NCI-H446 treated with DMSO at 0.1 percent for 48 hours (cell line): Measurements from ENCODE around the gene ENTPD7.
"Not testable (repeated sequence)": the region's sequence is repeated elsewhere in the genome, so short reads cannot be mapped to it uniquely, and the experiment has no call there.

Experiments used
- DNase-seq: peaks from one replicate; lab custom pipeline; 2025; lab: John Stamatoyannopoulos, UW

The ENTPD7 gene

GRCh38 chr10:99693933-99694583 is 34.7 kb downstream of the ENTPD7 start:
- DNase-seq, result no peak

- DNase-seq, result no peak
Observed at GRCh38 chr10:99695761-99696160, 36.5 kb downstream of the ENTPD7 start.

GRCh38 chr10:99698504-99699080 is 39.3 kb downstream of the ENTPD7 start:
- no peak for DNase-seq

- no peak for DNase-seq
Observed at GRCh38 chr10:99700649-99701048, 41.3 kb downstream of the ENTPD7 start.

GRCh38 chr10:99708428-99709012 is 49.2 kb downstream of the ENTPD7 start:
- no peak for DNase-seq

GRCh38 chr10:99709480-99710229 is 50.3 kb downstream of the ENTPD7 start:
- DNase-seq, result no peak

- no peak for DNase-seq
Observed at GRCh38 chr10:99711129-99711719, 51.9 kb downstream of the ENTPD7 start.

- DNase-seq, result no peak
Observed at GRCh38 chr10:99714446-99714845, 55.1 kb downstream of the ENTPD7 start.

GRCh38 chr10:99720387-99720786 is 61.1 kb downstream of the ENTPD7 start:
- no peak for DNase-seq

- DNase-seq, result no peak
Observed at GRCh38 chr10:99730026-99730425, 70.7 kb downstream of the ENTPD7 start.

- DNase-seq, result no peak
Observed at GRCh38 chr10:99731306-99732032, 72.2 kb downstream of the ENTPD7 start.

GRCh38 chr10:99732033-99732842 is 72.9 kb downstream of the ENTPD7 start, which contains the start of the genes COX15 and CUTC:
COX15 (minus strand) TSS chr10:99732127; CDS start chr10:99732049, 78 bp downstream.
CUTC (plus strand) TSS chr10:99732234; CDS start chr10:99732349, 115 bp downstream.
- peak; percentile 69 for DNase-seq

- DNase-seq, result no peak
Observed at GRCh38 chr10:99733366-99733765, 74.1 kb downstream of the ENTPD7 start.

GRCh38 chr10:99734111-99734510 is 74.8 kb downstream of the ENTPD7 start:
- not testable (repeated sequence) for DNase-seq

GRCh38 chr10:99740260-99740659 is 81.0 kb downstream of the ENTPD7 start:
- no peak for DNase-seq

GRCh38 chr10:99740933-99741559 is 81.7 kb downstream of the ENTPD7 start:
- DNase-seq, result no peak

GRCh38 chr10:99742254-99742653 is 82.9 kb downstream of the ENTPD7 start:
- no peak for DNase-seq

GRCh38 chr10:99742701-99743100 is 83.4 kb downstream of the ENTPD7 start:
- no peak for DNase-seq

GRCh38 chr10:99743841-99744240 is 84.5 kb downstream of the ENTPD7 start:
- DNase-seq, result no peak

- not testable (repeated sequence) for DNase-seq
Observed at GRCh38 chr10:99746166-99746565, 86.9 kb downstream of the ENTPD7 start.
